ENCODE measurements around the gene STEAP1.
"Not testable (repeated sequence)": the region's sequence is repeated elsewhere in the genome, so short reads cannot be mapped to it uniquely, and the experiment has no call there.

DNA sequence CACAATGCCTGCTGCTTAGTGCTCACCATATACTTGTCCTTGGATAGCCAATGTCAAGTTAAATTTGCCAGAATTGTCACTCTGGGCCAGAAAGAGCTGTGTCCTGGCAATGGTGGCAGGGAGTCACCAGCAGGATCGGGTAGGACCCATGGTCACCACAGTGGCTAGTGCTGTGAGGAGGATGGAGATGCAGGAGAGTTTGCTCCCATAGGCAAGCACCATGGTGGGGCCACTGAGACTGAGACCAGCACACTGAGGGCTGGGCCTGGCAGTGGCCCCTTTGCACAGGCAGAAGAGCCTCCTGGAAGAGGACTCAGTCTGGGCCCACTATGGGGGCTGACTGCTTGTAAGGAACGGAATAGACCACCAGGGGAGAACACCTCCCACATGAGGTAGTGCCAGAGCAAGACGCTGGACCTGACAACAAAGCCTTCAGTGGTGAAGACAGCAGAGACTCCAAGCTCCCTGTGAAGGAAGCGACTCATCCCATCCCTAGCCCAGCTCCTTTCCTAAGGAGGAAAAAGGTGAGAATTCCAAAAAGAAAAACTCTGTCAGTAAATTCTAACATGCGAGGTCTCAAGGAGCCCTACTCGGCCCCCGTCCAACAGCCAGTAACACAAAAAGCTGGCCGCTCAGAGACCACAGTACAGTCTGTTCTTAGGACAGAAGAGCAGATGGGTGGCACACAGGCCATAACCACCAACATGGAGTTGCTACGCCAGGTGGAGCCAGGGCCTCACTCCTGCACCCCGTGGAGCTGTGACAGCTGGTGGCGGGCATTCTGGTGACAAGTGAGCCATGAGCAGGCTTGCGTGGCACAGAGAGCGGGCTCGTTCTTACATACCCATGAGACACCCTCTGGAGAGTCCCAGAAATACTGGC is 6.9 kb upstream of the STEAP1 start:
- TF ChIP-seq, protein P1, sequence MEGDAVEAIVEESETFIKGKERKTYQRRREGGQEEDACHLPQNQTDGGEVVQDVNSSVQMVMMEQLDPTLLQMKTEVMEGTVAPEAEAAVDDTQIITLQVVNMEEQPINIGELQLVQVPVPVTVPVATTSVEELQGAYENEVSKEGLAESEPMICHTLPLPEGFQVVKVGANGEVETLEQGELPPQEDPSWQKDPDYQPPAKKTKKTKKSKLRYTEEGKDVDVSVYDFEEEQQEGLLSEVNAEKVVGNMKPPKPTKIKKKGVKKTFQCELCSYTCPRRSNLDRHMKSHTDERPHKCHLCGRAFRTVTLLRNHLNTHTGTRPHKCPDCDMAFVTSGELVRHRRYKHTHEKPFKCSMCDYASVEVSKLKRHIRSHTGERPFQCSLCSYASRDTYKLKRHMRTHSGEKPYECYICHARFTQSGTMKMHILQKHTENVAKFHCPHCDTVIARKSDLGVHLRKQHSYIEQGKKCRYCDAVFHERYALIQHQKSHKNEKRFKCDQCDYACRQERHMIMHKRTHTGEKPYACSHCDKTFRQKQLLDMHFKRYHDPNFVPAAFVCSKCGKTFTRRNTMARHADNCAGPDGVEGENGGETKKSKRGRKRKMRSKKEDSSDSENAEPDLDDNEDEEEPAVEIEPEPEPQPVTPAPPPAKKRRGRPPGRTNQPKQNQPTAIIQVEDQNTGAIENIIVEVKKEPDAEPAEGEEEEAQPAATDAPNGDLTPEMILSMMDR (conservative IDR thresholded peaks at IDR 0.05; ENCODE audit: low read depth, low read length): not testable (repeated sequence)
- TF ChIP-seq EZH2 (IDR thresholded peaks at IDR 0.05; ENCODE audit: borderline replicate concordance, low read depth, low read length, poor library complexity, severe bottlenecking): not testable (repeated sequence)
